ENCODE data around the gene RHNO1.

Gene RHNO1

DNA sequence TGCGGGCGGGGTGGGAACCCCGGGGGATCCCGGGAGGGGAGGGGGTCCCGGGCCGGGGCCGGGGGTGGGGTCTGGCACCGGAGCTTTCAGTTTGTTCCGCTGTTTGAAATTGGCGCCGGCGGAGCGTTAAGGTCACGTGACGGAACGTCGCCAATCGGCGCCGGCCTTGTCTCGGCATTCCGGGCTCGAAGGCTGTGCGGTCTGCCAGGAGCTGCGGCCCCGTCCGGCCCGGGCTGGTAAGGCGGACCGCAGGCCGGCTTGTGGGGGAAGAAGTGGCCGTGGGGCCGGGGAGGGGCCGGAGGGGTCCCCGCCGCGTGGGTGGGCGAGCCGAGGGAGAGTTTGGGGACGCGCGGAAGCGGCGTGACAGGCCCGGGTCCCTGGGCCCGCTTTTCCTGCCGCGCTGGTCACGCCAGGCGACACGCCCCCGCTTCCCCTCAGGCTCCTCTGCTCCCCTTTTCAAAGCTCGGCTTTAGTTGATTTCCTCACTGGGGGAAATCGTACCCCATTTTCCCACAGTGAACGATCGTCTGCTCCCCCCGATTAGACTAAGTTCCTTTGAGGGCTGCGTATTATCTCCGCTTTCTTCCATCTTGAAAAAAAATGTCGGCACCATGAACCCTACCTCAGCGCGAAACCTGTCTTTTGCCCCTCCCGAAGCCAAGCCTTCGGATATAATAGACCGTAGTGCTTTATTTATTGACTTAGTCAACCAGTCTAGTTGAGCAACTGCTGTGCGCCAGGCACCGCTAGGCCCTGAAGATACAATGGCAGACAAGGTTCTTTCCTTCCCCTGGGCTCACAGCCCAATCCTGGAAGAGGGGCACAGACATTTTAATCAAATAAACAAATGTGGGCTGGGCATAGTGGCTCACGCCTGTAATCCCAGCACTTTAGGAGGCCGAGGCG is at the start of gene RHNO1, which contains the start of gene FOXM1:
Gene RHNO1, plus strand, starts transcription at position 177 of the 906 bp plus-strand sequence. CDS start 8,144 bp downstream, outside the sequence.
Gene FOXM1, minus strand, starts transcription at position 128 of the 906 bp plus-strand sequence. CDS start 2,696 bp downstream, outside the sequence.
- DNase-seq, result peak; percentile 86

DNA sequence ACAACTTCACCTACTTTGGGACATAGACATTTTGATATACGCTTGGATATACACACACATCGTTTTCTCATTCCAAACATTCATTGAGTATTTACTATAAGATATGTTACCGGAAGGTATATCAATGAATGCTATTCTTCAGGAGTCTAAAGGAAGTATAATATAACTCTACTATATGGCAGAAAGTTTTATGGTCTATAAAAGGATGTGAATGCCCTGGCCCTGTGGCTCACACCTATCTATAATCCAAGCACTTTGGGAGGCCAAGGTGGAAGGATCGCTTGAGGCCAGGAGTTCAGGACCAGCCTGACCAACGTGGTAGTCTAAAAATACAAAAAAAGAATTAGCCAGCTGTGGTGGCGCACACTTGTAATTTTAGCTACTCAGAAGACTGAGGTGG is 47.7 kb upstream of the RHNO1 start:
- no peak for DNase-seq

- DNase-seq, result no peak
Measured at GRCh38 chr12:2832550-2833127, 44.4 kb upstream of the RHNO1 start.

- DNase-seq, result no peak
Measured at GRCh38 chr12:2833327-2833726, 43.7 kb upstream of the RHNO1 start.

GRCh38 chr12:2833810-2834209 is 43.2 kb upstream of the RHNO1 start:
- no peak for DNase-seq

DNA sequence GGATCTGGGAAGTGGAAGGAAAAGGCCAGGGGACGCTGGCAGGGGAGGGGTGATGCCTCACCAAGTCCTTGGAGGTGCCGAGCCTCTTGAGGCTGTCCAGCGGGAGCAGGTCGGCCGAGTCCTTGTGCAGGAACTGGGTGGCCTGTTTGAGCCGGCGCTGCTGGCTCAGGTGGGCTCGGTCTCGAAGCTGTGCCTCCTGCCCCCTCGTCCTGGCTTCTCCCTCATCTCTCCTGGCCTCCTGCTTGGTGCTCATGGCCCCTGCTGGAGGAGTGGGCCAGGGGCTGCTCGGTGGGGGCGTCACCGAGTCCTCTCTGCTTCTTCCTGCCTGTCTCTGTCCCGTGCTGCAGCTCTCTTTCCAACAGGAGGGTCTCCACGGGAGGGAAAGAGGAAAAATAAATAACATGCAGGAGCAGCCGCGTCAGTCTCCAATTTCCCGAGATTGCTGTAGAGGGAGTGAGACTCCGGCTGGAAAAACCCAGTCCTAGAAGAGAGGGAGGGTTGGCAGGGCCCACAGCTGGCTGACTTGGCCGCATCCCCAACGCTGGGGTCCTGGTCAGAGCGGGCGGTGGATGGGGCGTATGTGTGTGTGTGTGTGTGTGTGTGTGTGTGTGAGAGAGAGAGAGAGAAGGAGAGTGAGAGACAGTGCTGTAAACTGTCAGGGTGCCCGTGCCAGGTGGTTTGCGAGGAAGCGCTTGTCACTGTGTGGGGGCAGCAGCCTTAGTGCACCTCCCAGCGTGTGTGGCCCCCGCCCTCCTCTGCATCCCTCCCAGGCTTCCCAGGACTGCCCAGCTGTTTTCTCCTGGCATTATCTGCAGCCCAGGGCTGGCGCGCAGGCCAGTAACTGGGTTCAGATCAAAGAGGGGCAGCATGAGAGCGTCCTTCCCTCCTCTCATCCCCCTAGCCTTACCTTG is 42.2 kb upstream of the RHNO1 start, which contains the start of gene NRIP2:
Gene NRIP2, minus strand, starts transcription at position 455 of the 911 bp plus-strand sequence. Its CDS starts 52 bp downstream, at position 403.
- DNase-seq, result no peak

- DNase-seq, result no peak
Measured at GRCh38 chr12:2835691-2836403, 41.2 kb upstream of the RHNO1 start.

GRCh38 chr12:2836574-2836973 is 40.4 kb upstream of the RHNO1 start:
- no peak for DNase-seq

GRCh38 chr12:2841056-2841650 is 35.9 kb upstream of the RHNO1 start:
- no peak for DNase-seq

DNA sequence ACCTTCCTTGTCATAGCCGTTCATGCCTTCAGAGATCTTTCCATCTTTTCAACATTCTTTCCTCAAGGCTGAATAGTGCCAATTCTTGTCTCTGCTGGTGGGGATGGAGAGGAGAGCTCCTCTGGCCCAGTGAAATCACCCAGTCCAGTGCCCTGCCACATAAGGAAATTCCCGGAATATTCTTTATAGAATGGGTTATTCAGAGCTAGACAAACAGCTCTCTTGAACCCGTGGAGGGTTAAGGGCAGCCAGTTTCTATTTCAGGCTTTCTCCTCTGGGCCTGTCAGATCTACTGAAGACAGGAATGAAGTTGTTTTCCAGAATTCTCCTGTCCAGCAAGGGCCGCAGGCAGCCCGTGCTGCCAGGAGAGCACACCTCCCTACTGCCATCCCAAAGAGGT is 34.1 kb upstream of the RHNO1 start:
- DNase-seq, result no peak

- DNase-seq, result no peak
Measured at GRCh38 chr12:2844786-2845185, 32.2 kb upstream of the RHNO1 start.

DNA sequence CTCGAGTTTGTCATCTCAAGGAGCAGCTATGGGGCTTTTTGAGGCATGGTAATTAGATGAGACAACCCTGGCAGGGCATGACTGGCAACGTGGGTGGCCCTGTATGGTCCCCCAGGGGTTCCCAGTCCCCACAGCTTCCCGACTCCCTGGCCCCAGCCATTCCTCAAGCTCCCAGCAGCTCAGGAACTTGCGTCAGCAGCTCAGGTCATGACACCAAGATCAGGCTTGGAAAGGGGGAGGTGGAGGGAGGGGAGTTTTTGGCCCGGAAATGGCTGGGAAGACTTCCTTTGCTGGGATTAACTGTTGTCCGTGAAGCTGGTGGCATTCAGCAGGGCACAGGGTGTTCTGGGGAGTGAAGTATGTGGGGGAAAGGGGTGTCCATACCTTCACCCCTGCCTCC is 31.7 kb upstream of the RHNO1 start:
- DNase-seq, result no peak

DNA sequence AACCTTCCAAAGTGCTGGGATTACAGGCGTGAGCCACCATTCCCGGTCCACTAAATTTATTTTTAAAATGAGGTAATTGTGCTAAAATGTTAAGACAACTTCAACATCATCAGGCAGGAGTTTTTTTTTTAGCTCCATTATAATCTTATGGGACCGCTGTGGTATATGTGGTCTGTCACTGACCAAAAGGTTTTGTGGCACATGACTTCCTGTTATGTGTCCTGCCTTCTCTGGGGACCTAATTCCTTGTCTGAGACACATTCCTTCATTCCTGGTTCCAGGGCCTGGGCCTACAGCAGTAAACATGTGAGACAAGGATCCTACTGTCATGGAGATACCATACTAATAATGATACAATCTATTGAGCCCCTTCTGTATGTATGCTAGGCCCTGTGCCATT is 25.1 kb upstream of the RHNO1 start:
- DNase-seq, result no peak

DNA sequence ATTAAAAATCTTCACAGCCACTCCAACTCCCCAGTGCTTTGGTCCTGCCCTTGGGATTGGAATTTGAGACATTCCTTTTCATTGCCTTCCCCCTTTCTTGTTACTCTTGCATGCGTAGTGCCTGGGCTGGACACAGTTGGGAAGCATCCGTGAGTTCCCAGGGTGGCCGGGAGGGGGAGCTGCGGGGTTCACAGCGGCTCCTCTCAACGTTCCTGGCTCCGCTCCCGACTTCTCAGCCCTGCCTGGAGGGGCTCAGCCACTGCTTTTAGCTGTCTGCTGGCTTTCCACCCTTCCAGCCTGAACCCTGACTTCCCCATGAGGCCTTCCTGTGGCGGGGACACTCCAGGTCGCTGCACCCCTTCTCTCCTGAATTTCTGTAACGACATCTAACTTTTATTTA is 23.4 kb upstream of the RHNO1 start:
- peak; percentile 63 for DNase-seq

GRCh38 chr12:2854669-2855453 is 22.2 kb upstream of the RHNO1 start:
- DNase-seq, result no peak

DNA sequence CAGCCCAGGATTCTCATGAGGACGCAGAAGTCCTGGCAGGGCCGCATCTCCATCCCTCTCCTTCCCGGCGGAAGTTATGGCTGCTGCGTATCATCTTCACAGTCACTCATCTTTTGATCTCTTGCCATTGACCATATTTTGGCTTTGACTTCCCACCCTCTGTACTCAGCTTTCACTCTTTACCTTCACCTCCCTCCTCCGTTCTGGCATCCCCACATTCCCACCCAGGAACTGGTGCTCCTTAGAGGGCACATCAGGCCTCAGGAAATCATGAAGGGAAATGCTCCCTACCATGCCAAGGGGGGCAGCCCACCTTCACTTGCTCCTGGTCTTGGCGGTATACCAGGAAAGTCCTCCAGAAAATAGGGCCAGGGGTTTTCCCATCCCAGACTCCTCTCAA is 21.5 kb upstream of the RHNO1 start:
- no peak for DNase-seq

DNA sequence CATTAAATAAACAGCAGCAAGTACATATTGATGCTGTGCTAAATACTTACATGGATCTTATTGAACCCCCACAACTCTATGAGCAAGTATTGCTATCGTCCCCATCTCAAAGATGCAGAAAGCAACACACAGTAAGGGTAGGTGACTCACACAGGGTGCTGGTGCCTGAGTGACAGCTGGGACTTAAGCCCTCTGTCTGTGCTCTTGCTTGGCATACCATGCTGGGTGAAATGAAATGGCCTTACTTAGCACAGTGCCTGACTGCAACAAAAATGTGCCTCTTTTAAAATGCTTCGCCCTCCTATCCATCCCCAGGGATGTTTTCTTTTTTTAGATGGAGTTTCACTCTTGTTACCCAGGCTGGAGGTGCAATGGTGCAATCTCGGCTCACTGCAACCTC is 21.0 kb upstream of the RHNO1 start:
- no peak for DNase-seq

GRCh38 chr12:2857021-2857431 is 20.0 kb upstream of the RHNO1 start, which contains the start of gene TEX52:
TEX52 (minus strand) TSS chr12:2857039; CDS start chr12:2857026, 13 bp downstream.
- no peak for DNase-seq

GRCh38 chr12:2857576-2857975 is 19.4 kb upstream of the RHNO1 start:
- no peak for DNase-seq

- DNase-seq, result no peak
Measured at GRCh38 chr12:2858334-2858733, 18.7 kb upstream of the RHNO1 start.

DNA sequence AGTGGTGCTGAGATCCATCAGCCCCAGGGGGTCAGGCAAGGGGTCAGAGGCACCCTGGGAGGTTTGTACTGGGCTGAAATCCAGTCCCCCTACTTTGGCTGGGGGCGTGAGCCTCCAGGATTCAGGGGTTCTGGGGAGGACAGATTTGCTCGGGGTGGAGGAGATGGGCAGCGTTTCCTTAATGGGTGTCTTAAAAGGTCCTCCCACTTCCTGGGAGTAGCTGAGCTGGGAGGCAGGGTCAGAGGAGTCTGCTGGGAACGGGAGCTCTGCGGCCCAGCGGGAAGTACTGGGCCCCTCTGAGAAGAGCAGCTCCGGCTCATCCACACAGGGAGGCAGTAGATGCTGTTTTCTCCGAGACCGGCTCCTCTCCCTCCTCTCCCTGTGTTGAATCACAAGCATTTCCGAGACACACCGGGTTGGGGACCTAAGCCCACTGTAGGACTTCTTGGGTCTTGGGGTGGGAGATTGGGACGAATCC is 18.0 kb upstream of the RHNO1 start:
- no peak for DNase-seq

Data from CD4-positive, alpha-beta T cell treated with Interleukin-17A for 4 hours (primary cell).